ENCODE data around the gene AGBL2.

- TF ChIP-seq CTCF (IDR thresholded peaks at IDR 0.05) (no peak), EP300 (IDR thresholded peaks at IDR 0.05) (no peak)
Observed at GRCh38 chr11:47620836-47621378, 94.3 kb downstream of the AGBL2 start.

All from suprapubic skin (tissue), 3 donors.